ENCODE results near the gene PADI3. TPM values are rescaled to one million over a fixed set of nuclear protein-coding genes. Genes with fewer than 3 reads are reported as not detected.

PADI3 gene
- total RNA-seq, 4 donors from 2014 or later, result not detected

DNA sequence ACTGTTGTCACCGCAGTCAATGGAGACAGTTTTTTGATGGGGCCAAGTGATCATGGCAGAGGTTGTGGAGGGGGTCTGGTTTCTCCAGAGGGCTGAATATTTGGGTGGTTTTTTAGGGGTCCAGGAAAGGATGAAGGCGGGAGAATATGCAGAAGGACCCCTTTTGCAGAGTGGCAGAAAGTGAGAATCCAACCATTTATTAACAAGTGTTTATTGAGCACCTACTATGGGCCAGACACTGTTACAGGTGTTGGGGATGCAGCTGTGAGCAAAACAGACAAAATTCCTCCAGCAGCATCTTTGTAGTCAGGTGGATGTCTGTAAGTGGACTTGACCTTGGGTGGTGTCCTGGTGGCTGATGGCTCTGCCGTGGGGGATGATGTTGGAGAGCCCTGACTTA, 28.6 kb upstream of the PADI3 start:
- Histone ChIP-seq H3K27me3 (no peaks in the 10 kb centered on the region), H3K4me3 (no peak overlapping the region), H3K4me1 (no peaks in the 10 kb centered on the region), H3K27ac (no peak overlapping the region), H3K36me3 (no peaks in the 10 kb centered on the region), H3K9me3 (no peaks in the 10 kb centered on the region)
- DNase-seq, result no peak
- intact Hi-C loops (cut with DNase I; ENCODE audit: low total_unique reads), result no loop called here
- TF ChIP-seq POLR2A (IDR thresholded peaks at IDR 0.05) (no peak), CTCF (IDR thresholded peaks at IDR 0.05) (no peak)

DNA sequence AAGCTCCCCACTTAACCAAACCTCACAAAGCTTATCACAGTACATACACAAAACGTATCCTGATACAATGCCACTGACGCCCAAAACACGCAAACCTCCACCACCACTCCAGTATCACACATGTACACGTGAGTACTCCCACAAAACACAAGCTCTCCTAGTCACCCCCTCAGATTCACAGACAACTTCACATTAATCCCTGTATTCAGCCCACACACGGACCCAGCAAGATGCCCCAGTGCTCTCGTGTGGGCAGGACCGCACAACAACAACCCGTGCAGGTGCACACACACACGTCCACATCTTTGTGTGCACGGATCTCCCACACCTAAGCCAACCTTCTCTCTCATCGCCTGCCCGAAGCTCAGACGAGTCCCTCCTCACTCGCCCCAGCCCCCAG, 26.3 kb upstream of the PADI3 start:
- no peaks in the 10 kb centered on the region for H3K27me3 ChIP-seq
- no peak overlapping the region for H3K4me3 ChIP-seq

GRCh38 chr1:17224434-17224833, 24.5 kb upstream of the PADI3 start:
- intact Hi-C loops (cut with DNase I; ENCODE audit: low total_unique reads), result no loop called here
- Histone ChIP-seq H3K27me3 (no peaks in the 10 kb centered on the region), H3K36me3 (no peaks in the 10 kb centered on the region), H3K4me3 (no peak overlapping the region), H3K4me1 (no peaks in the 10 kb centered on the region), H3K9me3 (no peaks in the 10 kb centered on the region), H3K27ac (no peak overlapping the region)
- no peak for DNase-seq
- TF ChIP-seq CTCF (IDR thresholded peaks at IDR 0.05) (no peak), POLR2A (IDR thresholded peaks at IDR 0.05) (no peak)

More for the DNA sequence above, 26.3 kb upstream of the PADI3 start:
- Histone ChIP-seq H3K27ac (no peak overlapping the region), H3K4me1 (no peaks in the 10 kb centered on the region), H3K36me3 (no peaks in the 10 kb centered on the region), H3K9me3 (no peaks in the 10 kb centered on the region)
- intact Hi-C loops (cut with DNase I; ENCODE audit: low total_unique reads), result no loop called here
- TF ChIP-seq POLR2A (IDR thresholded peaks at IDR 0.05), result no peak
- TF ChIP-seq CTCF (IDR thresholded peaks at IDR 0.05), result no peak
- no peak for DNase-seq

GRCh38 chr1:17225140-17225539, 23.8 kb upstream of the PADI3 start:
- Histone ChIP-seq H3K4me3 (no peak overlapping the region), H3K9me3 (no peaks in the 10 kb centered on the region), H3K4me1 (no peaks in the 10 kb centered on the region), H3K36me3 (no peaks in the 10 kb centered on the region), H3K27me3 (no peaks in the 10 kb centered on the region), H3K27ac (no peak overlapping the region)
- no peak for DNase-seq
- TF ChIP-seq CTCF (IDR thresholded peaks at IDR 0.05) (no peak), POLR2A (IDR thresholded peaks at IDR 0.05) (no peak)
- intact Hi-C loops (cut with DNase I; ENCODE audit: low total_unique reads), result no loop called here

GRCh38 chr1:17227358-17227915, 21.5 kb upstream of the PADI3 start:
- DNase-seq, result no peak
- H3K36me3 ChIP-seq, result no peaks in the 10 kb centered on the region
- no peak overlapping the region for H3K4me3 ChIP-seq
- no peak overlapping the region for H3K27ac ChIP-seq
- intact Hi-C loops (cut with DNase I; ENCODE audit: low total_unique reads), result no loop called here
- no peaks in the 10 kb centered on the region for H3K27me3 ChIP-seq
- no peaks in the 10 kb centered on the region for H3K4me1 ChIP-seq
- TF ChIP-seq POLR2A (IDR thresholded peaks at IDR 0.05) (no peak), CTCF (IDR thresholded peaks at IDR 0.05) (no peak)
- no peaks in the 10 kb centered on the region for H3K9me3 ChIP-seq
